Renal pelvis (tissue), 3 donors: ENCODE results near the gene CLCN6. TPM values are rescaled to one million over a fixed set of nuclear protein-coding genes. Genes with fewer than 3 reads are reported as not detected.

Source experiments
- polyA plus RNA-seq, 3 donors: library from polyadenylated mRNA; unstranded; fragments of 120-200 nt; gene quantifications; one replicate each; pipeline ENCODE4 v1.2.1, GENCODE V29; 2013; ENCODE audit not compliant: insufficient read length in 3 of 3

CLCN6 gene
- polyA plus RNA-seq, 3 donors: 16.9 to 29.8 (median 24.0) TPM

Other genes with a start within 250 kb of the CLCN6 start
- 1 to 10 TPM; 1.1 to 2.1 (median 1.4) TPM for gene FBXO2, start 151.8 kb upstream of the CLCN6 start, polyA plus RNA-seq
- gene FBXO44, start 151.3 kb upstream of the CLCN6 start, polyA plus RNA-seq: 10 to 100 TPM; 19.0 to 21.3 (median 20.6) TPM
- 1 to 10 TPM; 4.6 to 5.1 (median 4.7) TPM for gene FBXO6, start 142.0 kb upstream of the CLCN6 start, polyA plus RNA-seq
- gene MAD2L2, start 125.0 kb upstream of the CLCN6 start, polyA plus RNA-seq: 10 to 100 TPM; 42.4 to 57.4 (median 52.0) TPM
- 1 to 10 TPM; 1.3 to 1.4 (median 1.3) TPM for gene DRAXIN, start 114.5 kb upstream of the CLCN6 start, polyA plus RNA-seq
- gene AGTRAP, start 70.1 kb upstream of the CLCN6 start, polyA plus RNA-seq: 10 to 100 TPM; 53.1 to 53.9 (median 53.7) TPM
- gene C1orf167, start 44.0 kb upstream of the CLCN6 start, polyA plus RNA-seq: under 1 TPM in 2 of 3 donors, not detected in 1; 0.09 to 0.54 TPM
- gene MTHFR, start 227 bp upstream of the CLCN6 start, polyA plus RNA-seq: 10 to 100 TPM; 18.9 to 27.1 (median 26.5) TPM
- gene NPPA, start 41.6 kb downstream of the CLCN6 start, polyA plus RNA-seq: 1 to 10 TPM in 1 of 3 donors, under 1 TPM in 2; 0.56 to 1.2 (median 0.65) TPM
- gene NPPB, start 52.8 kb downstream of the CLCN6 start, polyA plus RNA-seq: not detected
- 10 to 100 TPM; 44.9 to 53.5 (median 49.9) TPM for gene KIAA2013, start 120.2 kb downstream of the CLCN6 start, polyA plus RNA-seq
- 100 to 1,000 TPM in 1 of 3 donors, 10 to 100 TPM in 2; 95.0 to 120 (median 98.6) TPM for gene PLOD1, start 128.5 kb downstream of the CLCN6 start, polyA plus RNA-seq
- gene MFN2, start 174.3 kb downstream of the CLCN6 start, polyA plus RNA-seq: 10 to 100 TPM; 69.7 to 70.9 (median 70.0) TPM
- 10 to 100 TPM; 30.2 to 36.5 (median 30.9) TPM for gene MIIP, start 213.3 kb downstream of the CLCN6 start, polyA plus RNA-seq